Urothelium cell line (cell line): ENCODE data around the gene TRRAP.
"Not testable (repeated sequence)": the region's sequence is repeated elsewhere in the genome, so short reads cannot be mapped to it uniquely, and the experiment has no call there.

Source experiments
- DNase-seq: peaks from one replicate; pipeline ENCODE4 v3.0.0; 2011; ENCODE audit warnings: low spot score, mixed read lengths
- FAIRE-seq: peaks from 2 replicates; lab custom pipeline; 2011; peaks lifted over from hg19 to GRCh38; lab: Jason Lieb, UNC

Gene TRRAP

GRCh38 chr7:98864731-98865453 lies 13.4 kb upstream of the TRRAP start:
- FAIRE-seq = peak; percentile 90
- DNase-seq = no peak

GRCh38 chr7:98866351-98866750 lies 12.0 kb upstream of the TRRAP start:
- FAIRE-seq (peak; percentile 82), DNase-seq (no peak)

DNA sequence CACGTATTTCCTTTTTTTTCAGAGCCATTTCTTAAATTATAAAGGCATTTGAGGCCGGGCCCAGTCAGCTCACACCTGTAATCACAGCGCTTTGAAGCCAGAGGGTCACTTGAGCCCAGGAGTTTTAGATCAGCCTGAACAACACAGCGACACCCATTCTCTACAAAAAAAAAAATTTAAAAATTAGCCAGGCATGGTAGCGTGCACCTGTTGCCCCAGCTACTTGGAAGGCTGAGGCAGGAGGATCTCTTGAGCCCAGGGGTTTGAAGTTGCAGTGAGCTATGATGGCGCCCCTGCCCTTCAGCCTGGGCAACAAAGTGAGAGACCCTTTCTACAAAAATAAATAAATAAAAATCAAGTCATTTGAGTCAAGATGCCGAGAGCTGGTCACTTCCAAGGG lies 11.6 kb upstream of the TRRAP start:
- FAIRE-seq (no peak), DNase-seq (no peak)

GRCh38 chr7:98868450-98868849 lies 9.9 kb upstream of the TRRAP start:
- no peak for DNase-seq

GRCh38 chr7:98869027-98869596 lies 9.2 kb upstream of the TRRAP start:
- no peak for DNase-seq
- no peak for FAIRE-seq

More at GRCh38 chr7:98868450-98868849, 9.9 kb upstream of the TRRAP start:
- no peak for FAIRE-seq

GRCh38 chr7:98869597-98870120 lies 8.7 kb upstream of the TRRAP start, which contains the start of gene TMEM130:
TMEM130 (minus strand) TSS chr7:98870014; CDS start chr7:98869861, 153 bp downstream.
- no peak for DNase-seq
- FAIRE-seq = peak; percentile 61

DNA sequence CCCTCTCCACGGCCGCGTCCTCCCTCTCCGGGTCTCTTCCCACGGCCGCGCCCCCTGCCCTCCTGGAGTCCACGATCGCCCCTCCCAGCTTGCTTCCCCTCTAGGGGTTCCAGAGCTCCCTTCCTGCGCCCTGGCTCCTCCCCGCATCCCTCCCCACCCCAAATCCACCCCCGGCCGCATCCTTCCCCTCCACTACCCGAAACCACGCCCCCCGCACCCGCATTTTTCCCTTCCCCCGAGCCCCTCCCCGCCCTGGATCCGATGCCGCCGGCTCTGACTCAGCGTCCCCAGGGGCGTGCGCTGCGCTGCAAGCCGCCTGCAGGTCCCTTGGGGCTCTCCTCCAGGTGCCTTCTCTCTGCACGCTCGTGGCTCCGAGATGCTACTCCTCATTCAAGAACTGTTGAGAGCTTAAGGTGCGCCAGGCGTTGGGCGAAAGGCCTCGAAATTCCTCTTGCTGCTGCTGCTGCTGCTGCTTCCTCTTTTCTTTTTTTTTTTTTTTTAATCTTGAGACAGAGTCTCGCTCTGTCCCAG lies 8.1 kb upstream of the TRRAP start:
- DNase-seq (peak; percentile 97), FAIRE-seq (peak; percentile 98)

DNA sequence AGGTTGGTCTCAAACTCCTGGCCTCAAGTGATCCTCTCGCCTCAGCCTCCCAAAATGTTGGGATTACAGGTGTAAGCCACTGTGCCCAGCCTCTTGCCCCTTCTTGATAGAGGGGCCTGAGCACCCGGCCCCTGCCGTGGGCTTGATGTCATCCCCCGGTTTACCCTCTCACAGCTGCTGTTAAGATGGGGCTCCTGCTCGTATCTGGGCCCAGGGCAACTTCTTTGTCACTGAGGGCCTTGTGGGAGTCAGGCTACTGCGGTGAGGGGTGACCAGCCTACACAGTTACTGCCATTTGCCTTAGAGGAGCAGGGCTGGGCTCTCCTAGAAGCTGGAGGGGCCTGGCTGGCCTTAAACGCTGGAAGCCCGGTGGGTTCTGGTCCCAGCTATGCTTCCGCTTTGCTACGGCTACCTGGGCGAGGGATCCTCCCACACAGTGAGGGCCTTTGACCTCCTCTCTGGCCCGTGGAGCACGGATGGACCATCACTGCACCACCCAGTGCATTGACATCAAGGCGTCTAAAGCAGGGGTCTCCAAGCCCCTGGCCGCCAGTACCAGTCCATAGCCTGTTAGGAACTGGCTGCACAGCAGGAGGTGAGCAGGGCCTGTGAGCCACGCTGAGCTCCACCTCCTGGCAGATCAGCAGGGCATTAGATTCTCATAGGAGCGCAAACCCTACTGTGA lies 7.4 kb upstream of the TRRAP start:
- DNase-seq = no peak
- peak; percentile 61 for FAIRE-seq

- DNase-seq = peak; percentile 51
- no peak for FAIRE-seq
These were observed 5.9 kb upstream of the TRRAP start for GRCh38 chr7:98872328-98872924.

DNA sequence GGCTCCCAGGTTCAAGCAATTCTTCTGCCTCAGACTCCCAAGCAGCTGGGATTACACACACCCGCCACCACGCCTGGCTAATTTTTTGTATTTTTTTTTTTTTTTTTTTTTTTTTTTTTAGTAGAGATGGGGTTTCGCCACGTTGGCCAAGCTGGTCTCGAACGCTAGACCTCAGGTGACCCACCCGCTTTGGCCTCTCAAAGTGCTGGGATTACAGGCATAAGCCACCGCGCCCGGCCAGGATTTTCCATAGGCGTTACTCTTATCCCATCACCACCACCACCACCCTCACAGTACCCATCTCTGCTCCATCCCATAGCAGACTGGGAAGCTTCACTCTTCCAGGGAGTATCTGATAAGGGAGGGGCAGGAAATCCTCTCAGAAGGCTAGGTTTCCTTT lies 4.7 kb upstream of the TRRAP start:
- FAIRE-seq, DNase-seq: not testable (repeated sequence)

DNA sequence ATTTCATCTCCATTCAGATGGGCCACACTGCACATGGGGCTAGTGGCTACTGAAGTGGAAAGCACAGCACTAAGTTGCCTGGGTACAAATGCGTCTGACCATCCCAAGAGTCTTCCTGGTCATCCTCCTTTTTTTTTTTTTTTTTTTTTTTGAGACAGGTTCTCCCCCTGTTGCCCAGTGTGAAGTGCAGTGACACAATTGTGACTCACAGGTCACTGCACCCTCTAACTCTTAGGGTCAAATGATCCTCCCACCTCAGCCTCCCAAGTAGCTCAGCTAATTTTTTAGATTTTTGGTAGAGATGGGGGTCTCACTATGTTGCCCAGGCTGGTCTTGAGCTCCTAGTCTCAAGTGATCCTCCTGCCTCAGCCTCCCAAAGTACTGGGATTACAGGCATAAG lies 3.4 kb upstream of the TRRAP start:
- DNase-seq = no peak
- no peak for FAIRE-seq

DNA sequence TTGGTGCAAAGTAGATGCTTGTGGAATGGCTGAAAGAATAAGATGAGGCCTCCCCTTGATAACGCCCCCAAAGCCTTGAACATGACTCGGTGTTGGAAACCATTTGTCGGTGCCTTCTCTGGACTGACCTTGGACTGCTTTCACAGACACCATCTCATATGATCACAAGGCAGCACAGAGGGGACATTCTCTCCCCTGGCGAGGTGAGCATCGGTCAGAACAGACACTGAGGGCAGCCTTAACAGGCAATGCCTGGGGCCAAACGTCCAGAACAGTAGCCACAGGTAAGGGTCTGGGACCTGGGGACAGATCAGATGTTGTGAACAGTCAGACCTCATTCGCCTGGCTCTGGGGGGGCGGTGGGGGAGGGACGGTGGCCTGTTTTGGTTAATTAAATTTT lies 2.8 kb upstream of the TRRAP start:
- FAIRE-seq = no peak
- no peak for DNase-seq

DNA sequence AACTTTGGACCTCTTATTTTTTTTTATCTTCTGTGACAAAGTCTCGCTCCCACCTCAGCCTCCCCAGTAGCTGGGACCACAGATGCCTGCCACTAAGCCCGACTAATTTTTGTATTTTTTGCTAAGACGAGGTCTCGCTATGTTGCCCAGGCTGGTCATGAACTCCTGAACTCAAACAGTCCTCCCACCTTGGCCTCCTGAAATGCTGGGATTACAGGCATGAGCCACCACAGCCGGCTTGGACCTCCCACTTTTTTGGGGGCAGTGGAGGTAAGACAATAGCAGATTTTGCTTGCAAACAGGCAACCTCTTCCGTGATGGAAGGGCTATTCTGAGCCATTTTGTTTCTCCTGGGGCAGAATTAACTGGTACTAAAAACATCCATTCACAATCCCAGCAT lies 1.2 kb upstream of the TRRAP start:
- FAIRE-seq = no peak
- DNase-seq = no peak

GRCh38 chr7:98877692-98878364 lies 504 bp upstream of the TRRAP start:
- FAIRE-seq (peak; percentile 94), DNase-seq (no peak)

DNA sequence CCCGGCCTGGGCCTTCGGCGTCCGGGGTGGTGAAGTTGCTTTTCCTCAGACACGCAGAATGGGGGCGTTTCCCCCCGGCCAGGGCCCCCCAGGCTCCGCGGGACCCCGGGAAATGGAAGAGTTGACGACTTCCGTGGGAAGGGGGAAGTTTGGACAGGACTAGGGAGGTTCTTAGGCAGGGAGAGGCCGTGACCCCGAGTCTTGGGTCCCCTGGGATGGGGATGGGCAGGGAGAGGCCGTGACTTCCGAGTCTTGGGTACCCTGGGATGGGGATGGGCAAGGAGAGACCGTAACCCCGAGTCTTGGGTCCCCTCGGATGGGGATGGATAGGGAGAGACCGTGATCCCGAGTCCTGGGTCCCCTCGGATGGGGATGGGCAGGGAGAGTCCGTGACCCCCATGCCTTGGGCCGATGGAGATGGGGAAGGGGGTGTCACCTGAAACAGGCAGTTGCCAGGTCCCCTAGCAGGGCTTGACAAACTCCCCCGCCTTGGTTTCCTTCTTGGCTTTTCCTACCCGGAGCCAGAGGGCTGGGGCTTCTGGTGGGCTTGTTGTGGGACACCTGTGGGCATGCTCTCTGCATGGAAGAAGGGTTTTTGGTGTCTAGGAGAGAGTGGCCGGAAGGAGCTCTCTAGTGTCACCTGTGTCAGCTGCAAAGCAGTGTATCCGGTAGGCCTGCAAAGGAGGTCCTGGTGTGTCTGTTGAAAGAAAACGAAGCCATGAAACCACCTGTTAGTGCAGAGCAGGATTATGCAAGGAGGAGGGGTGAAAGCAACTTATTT lies 1.1 kb downstream of the TRRAP start:
- DNase-seq (peak; percentile 58), FAIRE-seq (no peak)

DNA sequence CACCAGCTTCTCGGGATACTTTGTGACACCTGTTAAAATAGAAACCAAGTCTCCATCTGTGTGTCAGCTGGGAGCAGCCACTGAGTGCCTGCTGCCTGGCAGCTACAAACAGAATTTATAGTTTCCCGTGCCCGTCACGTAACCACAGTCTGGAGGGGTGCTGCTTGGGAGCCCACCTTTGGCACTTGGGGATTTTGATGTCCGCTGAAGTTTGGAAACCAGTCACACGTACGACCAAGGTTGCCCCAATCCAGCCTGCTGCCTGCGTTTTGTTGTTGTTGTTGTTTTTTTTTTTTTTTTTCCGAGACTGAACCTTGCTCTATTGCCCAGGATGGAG lies 1.6 kb downstream of the TRRAP start:
- DNase-seq = no peak
- FAIRE-seq = no peak

- no peak for DNase-seq
- no peak for FAIRE-seq
These were observed 2.2 kb downstream of the TRRAP start for GRCh38 chr7:98880485-98880884.

- DNase-seq = no peak
- no peak for FAIRE-seq
These were observed 3.4 kb downstream of the TRRAP start for GRCh38 chr7:98881561-98882315.

DNA sequence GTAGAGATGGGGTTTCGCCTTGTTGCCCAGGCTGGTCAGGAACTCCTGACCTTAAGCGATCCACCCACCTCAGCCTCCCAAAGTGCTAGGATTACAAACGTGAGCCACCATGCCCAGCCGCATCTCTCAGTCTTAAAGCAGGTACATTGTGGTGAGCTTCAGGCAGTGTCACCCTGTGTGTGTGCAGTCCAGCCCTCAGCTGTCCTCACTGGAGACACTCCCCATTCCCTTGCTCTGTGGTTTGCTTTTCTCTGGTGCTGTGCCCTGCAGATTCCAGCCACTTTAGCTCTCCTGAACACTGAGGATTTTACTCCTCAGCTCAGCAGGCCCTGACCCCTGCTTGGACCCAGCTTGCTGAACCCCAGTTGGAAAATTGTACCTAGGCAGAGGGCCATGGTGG lies 6.1 kb downstream of the TRRAP start:
- FAIRE-seq = no peak

More for the DNA sequence above, 6.1 kb downstream of the TRRAP start:
- DNase-seq = no peak
